Naive thymus-derived CD4-positive, alpha-beta T cell (primary cell): ENCODE results near the gene RASSF5. TPM values are rescaled to one million over a fixed set of nuclear protein-coding genes. Genes with fewer than 3 reads are reported as not detected.
"Not testable (repeated sequence)": the region's sequence is repeated elsewhere in the genome, so short reads cannot be mapped to it uniquely, and the experiment has no call there.

Source experiments
- ATAC-seq: fragments of 150-1000 bp; cut with Tn5 transposase; 2 replicates; pipeline ENCODE4 v1.10.0; 2021; ENCODE audit warnings: mild to moderate bottlenecking, moderate library complexity
- CTCF ChIA-PET: fragments of 350-600 bp; sonication (Branson Sonifier 250); formaldehyde crosslinking; loops from one replicate; lab custom pipeline; 2021; ENCODE audit warnings: antibody characterized with exemption; lab: Charles Lee
- POLR2A ChIA-PET: fragments of 350-600 bp; sonication (Branson Sonifier 250); formaldehyde crosslinking; loops from one replicate; lab custom pipeline; 2021; ENCODE audit warnings: antibody characterized with exemption, inconsistent platforms; lab: Charles Lee
- DNase-seq, 9 donors: peaks; one replicate each; pipeline versions ENCODE4 v3.0.0 to v3.0.0-alpha.2; 2020 to 2022; ENCODE audit warnings: mixed read lengths in 1 of 9
- H3K27ac ChIP-seq: one replicate; pipeline ENCODE4 v1.7.0; 2013; ENCODE audit warnings: mild to moderate bottlenecking, low read depth, low read length, moderate library complexity
- H3K27me3 ChIP-seq, 2 donors: one replicate each; pipeline ENCODE4 v1.7.0; 2013; ENCODE audit warnings: low read length in 2 of 2, mild to moderate bottlenecking in 2 of 2, moderate library complexity in 2 of 2; ENCODE audit not compliant: control insufficient read depth in 2 of 2, insufficient read depth in 2 of 2
- H3K36me3 ChIP-seq, 3 experiments: 1 replicate in 2 of 3; 2 replicates in 1 of 3; pipeline ENCODE4 v1.7.0; 2013; ENCODE audit warnings: low read length in 3 of 3, mild to moderate bottlenecking in 3 of 3, moderate library complexity in 1 of 3; ENCODE audit not compliant: insufficient read depth in 3 of 3, control insufficient read depth in 2 of 3
- H3K4me1 ChIP-seq, 2 donors: one replicate each; pipeline ENCODE4 v1.7.0; 2013; ENCODE audit warnings: low read length in 2 of 2, mild to moderate bottlenecking in 2 of 2, moderate library complexity in 1 of 2; ENCODE audit not compliant: control insufficient read depth in 2 of 2, insufficient read depth in 2 of 2
- H3K4me3 ChIP-seq: 2 replicates; pipeline ENCODE4 v1.7.0; 2013; ENCODE audit warnings: mild to moderate bottlenecking, low read length
- H3K9me3 ChIP-seq, 3 experiments: 1 replicate in 2 of 3; 2 replicates in 1 of 3; pipeline ENCODE4 v1.7.0; 2013; ENCODE audit warnings: low read length in 3 of 3; ENCODE audit not compliant: control insufficient read depth in 2 of 3
- H3K27ac Mint-ChIP-seq, 9 donors: one replicate each; pipeline ENCODE4 v1.8.0; 2020 to 2022; ENCODE audit warnings: mixed read lengths in 9 of 9, mild to moderate bottlenecking in 8 of 9, moderate library complexity in 5 of 9, inconsistent platforms in 2 of 9
- H3K27me3 Mint-ChIP-seq, 5 donors: one replicate each; pipeline ENCODE4 v1.8.0; 2021 to 2022; ENCODE audit warnings: mixed read lengths in 5 of 5, mild to moderate bottlenecking in 1 of 5
- H3K36me3 Mint-ChIP-seq, 5 donors: one replicate each; pipeline ENCODE4 v1.8.0; 2020 to 2022; ENCODE audit warnings: mixed read lengths in 5 of 5, mild to moderate bottlenecking in 3 of 5, inconsistent platforms in 1 of 5
- H3K4me1 Mint-ChIP-seq, 7 donors: one replicate each; pipeline ENCODE4 v1.8.0; 2020 to 2022; ENCODE audit warnings: mixed read lengths in 7 of 7, mild to moderate bottlenecking in 3 of 7, inconsistent platforms in 1 of 7
- H3K4me3 Mint-ChIP-seq, 10 donors: one replicate each; pipeline ENCODE4 v1.8.0; 2020 to 2022; ENCODE audit warnings: mild to moderate bottlenecking in 10 of 10, mixed read lengths in 10 of 10, moderate library complexity in 6 of 10, inconsistent platforms in 2 of 10
- H3K9me3 Mint-ChIP-seq, 11 donors: one replicate each; pipeline ENCODE4 v1.8.0; 2020 to 2022; ENCODE audit warnings: mixed read lengths in 11 of 11, mild to moderate bottlenecking in 4 of 11, inconsistent platforms in 1 of 11, moderate library complexity in 1 of 11
- intact Hi-C, 2 donors: fragments of 100-400 bp; cut with micrococcal nuclease; formaldehyde crosslinking; loops; one replicate each; pipeline ENCODE4 v1.15.1; 2023
- polyA plus RNA-seq, 2 donors: library from polyadenylated mRNA; unstranded; fragments of 300-500 nt; fragmentation: Illumina TruSeq; gene quantifications; one replicate each; pipeline ENCODE4 v1.2.3, GENCODE V29; 2021
- total RNA-seq, 6 experiments: library from RNA in 5 of 6; stranded (reverse) in 5 of 6; gene quantifications; 1 replicate in 5 of 6; 2 replicates in 1 of 6; pipeline ENCODE4 v1.2.3 and lab custom pipeline; 2021 to 2026

Gene RASSF5
- total and polyA plus RNA-seq, 7 experiments from 2014 or later: 155 to 416 (median 227) TPM

GRCh38 chr1:206478746-206479145 lies 28.6 kb upstream of the RASSF5 start:
- Mint-ChIP-seq H3K36me3 (peaks cover 10 to 42% (median 14%) of the 10 kb centered on the region in 5 donors), H3K27me3 (no peaks in the 10 kb centered on the region), H3K4me1 (peaks cover 9 to 27% (median 17%) of the 10 kb centered on the region in 7 donors), H3K4me3 (no peak overlapping the region), H3K9me3 (no peaks in the 10 kb centered on the region), H3K27ac (peak overlapping the region in 1 of 9 donors; percentile 66)
- no peaks in the 10 kb centered on the region for H3K9me3 ChIP-seq
- intact Hi-C loops: loop anchor here (1.0 kb wide), 5 partner anchors 16 to 247 kb away; no protein-coding TSS in a partner anchor
- peaks cover 0 to 11% of the 10 kb centered on the region in 2 donors for H3K4me1 ChIP-seq
- CTCF ChIA-PET: interaction anchor here (0.7 to 7.8 kb wide), 14 partner anchors 9 to 188 kb away, joined by 3 to 77 read pairs (median 6); partner anchors contain the start of gene IKBKE
- DNase-seq: no peak
- ATAC-seq: no peak
- H3K27ac ChIP-seq: no peak overlapping the region
- no peak overlapping the region for H3K4me3 ChIP-seq
- H3K36me3 ChIP-seq: peaks cover 18 to 92% (median 27%) of the 10 kb centered on the region in 3 experiments
- POLR2A ChIA-PET: interaction anchor here (0.6 to 2.5 kb wide), 5 partner anchors 9 to 627 kb away, joined by 3 to 9 read pairs (median 6); partner anchors contain the start of gene IKBKE
- no peaks in the 10 kb centered on the region for H3K27me3 ChIP-seq

DNA sequence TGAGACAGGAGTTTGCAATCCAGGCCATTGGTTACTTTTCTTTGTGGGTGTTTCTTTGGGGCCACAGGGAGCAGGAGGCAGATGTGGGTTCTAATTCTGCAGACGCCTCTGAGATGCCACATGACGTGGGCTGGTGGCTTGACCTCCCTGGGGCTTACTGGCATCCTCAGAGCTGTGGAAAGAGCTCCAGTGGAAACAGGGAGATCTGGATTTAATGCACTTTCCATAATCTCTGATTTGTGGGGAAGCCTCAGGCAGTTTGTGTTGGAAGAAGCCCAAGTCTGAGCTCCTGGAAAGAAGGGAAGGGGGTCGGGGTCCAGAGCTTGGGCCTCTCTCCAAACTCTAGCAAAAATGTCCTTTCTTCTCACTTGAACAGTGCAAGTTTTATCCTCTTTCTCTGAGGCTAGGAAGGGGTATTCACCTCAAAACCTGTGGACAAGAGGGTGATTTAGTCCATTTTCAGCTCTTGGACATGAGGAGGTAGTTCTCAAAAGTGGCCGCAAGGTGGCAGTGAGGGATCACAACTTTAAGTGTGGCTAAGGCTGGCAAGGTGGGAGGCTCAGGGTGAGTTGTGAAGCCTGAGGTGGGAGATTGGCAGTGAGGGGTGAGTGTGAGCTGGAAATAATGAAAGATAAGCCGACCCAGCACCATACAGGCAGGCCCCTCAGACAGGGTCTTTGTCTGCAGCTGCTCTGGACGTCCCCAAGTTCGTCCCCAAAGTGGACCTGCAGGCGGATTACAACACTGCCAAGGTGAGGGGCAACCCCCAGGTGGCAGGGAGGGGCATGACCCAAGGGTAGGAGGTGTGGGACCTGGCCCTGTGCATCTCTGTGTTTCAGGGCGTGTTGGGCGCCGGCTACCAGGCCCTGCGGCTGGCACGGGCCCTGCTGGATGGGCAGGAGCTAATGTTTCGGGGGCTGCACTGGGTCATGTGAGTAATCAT lies 27.9 kb upstream of the RASSF5 start:
- intact Hi-C loops: loop anchor here (1.0 kb wide), 5 partner anchors 17 to 246 kb away; no protein-coding TSS in a partner anchor
- H3K36me3 ChIP-seq: peaks cover 18 to 91% (median 27%) of the 10 kb centered on the region in 3 experiments

GRCh38 chr1:206480211-206480610 lies 27.1 kb upstream of the RASSF5 start:
- H3K4me3 ChIP-seq: no peak overlapping the region
- no peaks in the 10 kb centered on the region for H3K27me3 ChIP-seq
- H3K27ac Mint-ChIP-seq: peak overlapping the region in 2 of 9 donors; percentile 22 to 52
- peaks cover 0 to 11% of the 10 kb centered on the region in 2 donors for H3K4me1 ChIP-seq
- ATAC-seq (no peak), DNase-seq (no peak)
- POLR2A ChIA-PET: interaction anchor here (2.5 kb wide), 1 partner anchor 10 kb away, joined by 9 read pairs; no protein-coding TSS in a partner anchor
- H3K9me3 ChIP-seq: no peaks in the 10 kb centered on the region
- CTCF ChIA-PET: interaction anchor here (1.3 to 7.8 kb wide), 11 partner anchors 8 to 186 kb away, joined by 4 to 77 read pairs (median 6); partner anchors contain the start of gene IKBKE
- intact Hi-C loops: no loop called here
- peaks cover 9 to 39% (median 10%) of the 10 kb centered on the region in 5 donors for H3K36me3 Mint-ChIP-seq
- H3K36me3 ChIP-seq: peaks cover 19 to 91% (median 23%) of the 10 kb centered on the region in 3 experiments
- no peaks in the 10 kb centered on the region for H3K9me3 Mint-ChIP-seq
- no peak overlapping the region for H3K27ac ChIP-seq
- no peaks in the 10 kb centered on the region for H3K27me3 Mint-ChIP-seq
- no peak overlapping the region for H3K4me3 Mint-ChIP-seq
- H3K4me1 Mint-ChIP-seq: peaks cover 8 to 21% (median 14%) of the 10 kb centered on the region in 7 donors

More for the DNA sequence above, 27.9 kb upstream of the RASSF5 start:
- Mint-ChIP-seq H3K4me3 (no peak overlapping the region), H3K27ac (peak overlapping the region; percentile 20 to 85 (median 66)), H3K4me1 (peaks cover 8 to 24% (median 17%) of the 10 kb centered on the region in 7 donors), H3K36me3 (peaks cover 10 to 40% (median 12%) of the 10 kb centered on the region in 5 donors), H3K27me3 (no peaks in the 10 kb centered on the region), H3K9me3 (no peaks in the 10 kb centered on the region)
- DNase-seq (peak in 8 of 9 donors; percentile 43 to 65 (median 56)), ATAC-seq (peak; percentile 84)
- Histone ChIP-seq H3K4me1 (peaks cover 0 to 11% of the 10 kb centered on the region in 2 donors), H3K27me3 (no peaks in the 10 kb centered on the region), H3K9me3 (no peaks in the 10 kb centered on the region), H3K27ac (no peak overlapping the region), H3K4me3 (no peak overlapping the region)
- ChIA-PET POLR2A (interaction anchor here (0.6 to 2.5 kb wide), 8 partner anchors 9 to 628 kb away, joined by 3 to 9 read pairs (median 4); partner anchors contain the start of gene IKBKE), CTCF (interaction anchor here (0.7 to 7.8 kb wide), 15 partner anchors 9 to 188 kb away, joined by 3 to 77 read pairs (median 6); partner anchors contain the start of gene IKBKE)

GRCh38 chr1:206482611-206483010 lies 24.7 kb upstream of the RASSF5 start:
- Mint-ChIP-seq H3K36me3 (peaks cover 5 to 24% (median 8%) of the 10 kb centered on the region in 5 donors), H3K27me3 (no peaks in the 10 kb centered on the region), H3K9me3 (no peaks in the 10 kb centered on the region), H3K27ac (peak overlapping the region in 1 of 9 donors; percentile 62), H3K4me3 (no peak overlapping the region), H3K4me1 (peaks cover 6 to 15% (median 9%) of the 10 kb centered on the region in 7 donors)
- H3K4me1 ChIP-seq: peaks cover 0 to 11% of the 10 kb centered on the region in 2 donors
- ATAC-seq: no peak
- H3K27ac ChIP-seq: no peak overlapping the region
- DNase-seq: no peak
- H3K4me3 ChIP-seq: no peak overlapping the region
- ChIA-PET CTCF (interaction anchor here (1.4 to 2.0 kb wide), 3 partner anchors 12 to 182 kb away, joined by 5 to 7 read pairs (median 5); partner anchors contain the start of gene IKBKE), POLR2A (interaction anchor here (0.6 to 0.7 kb wide), 2 partner anchors 11 to 12 kb away, joined by 3 read pairs; partner anchors contain the start of gene IKBKE)
- no peaks in the 10 kb centered on the region for H3K27me3 ChIP-seq
- intact Hi-C loops: no loop called here
- H3K36me3 ChIP-seq: peaks cover 19 to 92% (median 32%) of the 10 kb centered on the region in 3 experiments
- no peaks in the 10 kb centered on the region for H3K9me3 ChIP-seq

DNA sequence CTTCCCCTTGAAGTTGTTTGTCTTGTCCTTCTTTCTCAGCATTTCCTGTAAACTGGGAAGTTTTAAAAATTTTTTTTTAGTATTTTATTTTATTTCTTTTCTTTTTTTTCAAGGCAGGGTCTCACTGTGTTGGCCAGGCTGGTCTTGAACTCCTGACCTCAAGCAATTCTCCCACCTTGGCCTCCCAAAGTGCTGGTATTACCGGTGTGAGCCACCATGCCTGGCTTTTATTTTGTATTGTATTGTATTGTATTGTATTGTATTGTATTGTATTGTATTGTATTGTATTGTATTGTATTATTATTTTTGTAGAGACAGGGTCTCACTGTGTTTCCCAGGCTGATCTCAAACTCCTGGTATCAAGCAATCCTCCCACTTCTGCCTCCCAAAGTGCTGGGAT lies 23.5 kb upstream of the RASSF5 start:
- CTCF ChIA-PET: interaction anchor here (2.0 kb wide), 1 partner anchor 181 kb away, joined by 7 read pairs; no protein-coding TSS in a partner anchor
- H3K27me3 ChIP-seq, H3K27ac ChIP-seq, H3K9me3 ChIP-seq, H3K4me3 ChIP-seq, POLR2A ChIA-PET, ATAC-seq, H3K27me3 Mint-ChIP-seq, H3K9me3 Mint-ChIP-seq, intact Hi-C loops, DNase-seq, H3K4me3 Mint-ChIP-seq: not testable (repeated sequence)
- Histone ChIP-seq H3K4me1 (peaks cover 0 to 10% of the 10 kb centered on the region in 2 donors), H3K36me3 (peaks cover 16 to 92% (median 37%) of the 10 kb centered on the region in 3 experiments)
- Mint-ChIP-seq H3K36me3 (peaks cover 5 to 24% (median 12%) of the 10 kb centered on the region in 5 donors), H3K4me1 (peaks cover 7 to 16% (median 8%) of the 10 kb centered on the region in 7 donors), H3K27ac (peak overlapping the region in 1 of 9 donors; percentile 57)

DNA sequence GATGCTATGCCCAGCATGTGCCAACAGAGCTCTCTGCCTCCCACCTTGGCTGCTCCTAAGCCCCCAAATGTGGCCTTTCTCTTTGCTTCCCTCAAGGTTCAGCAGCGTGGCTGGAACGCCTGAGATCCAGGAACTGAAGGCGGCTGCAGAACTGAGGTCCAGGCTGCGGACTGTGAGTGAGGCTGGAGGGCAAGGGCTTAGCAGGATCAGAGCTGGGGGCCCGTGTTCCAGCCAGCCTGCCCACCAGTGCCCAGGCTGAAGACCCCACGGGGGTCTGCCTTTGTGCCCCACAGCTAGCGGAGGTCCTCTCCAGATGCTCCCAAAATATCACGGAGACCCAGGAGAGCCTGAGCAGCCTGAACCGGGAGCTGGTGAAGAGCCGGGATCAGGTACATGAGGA lies 22.4 kb upstream of the RASSF5 start:
- Histone ChIP-seq H3K4me1 (peaks cover 0 to under 1% of the 10 kb centered on the region in 2 donors), H3K27ac (no peak overlapping the region), H3K9me3 (no peaks in the 10 kb centered on the region), H3K4me3 (no peak overlapping the region), H3K36me3 (peaks cover 11 to 84% (median 38%) of the 10 kb centered on the region in 3 experiments), H3K27me3 (no peaks in the 10 kb centered on the region)
- Mint-ChIP-seq H3K4me3 (no peak overlapping the region), H3K27ac (peak overlapping the region in 1 of 9 donors; percentile 57), H3K27me3 (no peaks in the 10 kb centered on the region), H3K36me3 (peaks cover 0 to 24% (median 8%) of the 10 kb centered on the region in 5 donors), H3K9me3 (no peaks in the 10 kb centered on the region), H3K4me1 (peaks cover 0 to 12% (median 0%) of the 10 kb centered on the region in 7 donors)
- DNase-seq: no peak
- no peak for ATAC-seq
- CTCF ChIA-PET: interaction anchor here (0.8 kb wide), 1 partner anchor 23 kb away, joined by 3 read pairs; no protein-coding TSS in a partner anchor
- intact Hi-C loops: no loop called here
- POLR2A ChIA-PET: no interaction called here
